Measurements from ENCODE around the gene OBI1.

Gene OBI1

GRCh38 chr13:78602561-78603239 is 56.3 kb downstream of the OBI1 start:
- DNase-seq = peak in 1 of 5 experiments; percentile 54

DNA sequence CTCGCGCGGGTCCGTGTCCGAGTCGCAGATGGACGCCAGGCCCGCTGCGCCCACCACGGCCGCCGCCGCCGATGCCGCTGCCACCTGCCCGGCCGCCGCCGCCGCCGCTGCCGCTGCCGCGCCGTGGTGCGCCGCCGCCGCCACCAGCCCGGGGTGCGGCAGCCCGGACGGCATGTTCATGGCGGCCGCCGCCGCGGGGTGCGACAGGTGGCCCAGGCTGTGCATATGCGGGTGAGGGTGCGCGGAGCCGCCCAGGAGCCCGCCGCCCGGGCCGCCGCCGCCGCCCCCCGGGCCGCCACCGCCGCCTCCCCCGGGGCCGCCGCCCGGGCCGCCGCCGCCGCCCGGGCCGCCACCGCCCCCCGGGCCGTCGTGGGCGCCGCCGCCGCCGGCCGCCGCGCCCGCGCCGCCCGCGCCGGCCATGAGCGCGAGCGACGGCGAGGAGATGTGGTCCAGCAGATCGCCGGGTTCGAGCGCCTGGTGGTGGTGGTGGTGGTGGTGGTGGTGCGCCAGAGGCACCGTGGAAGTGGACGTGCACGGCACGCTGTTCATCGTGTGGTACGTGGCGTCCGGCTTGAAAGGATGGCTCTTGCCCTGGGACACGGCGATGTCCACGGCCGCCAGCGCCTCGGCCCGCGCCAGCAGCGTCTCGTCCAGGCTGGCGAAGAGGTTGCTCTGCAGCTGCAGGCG is 56.9 kb downstream of the OBI1 start:
- peak in 1 of 5 experiments; percentile 30 for DNase-seq

GRCh38 chr13:78601124-78601873 is 57.7 kb downstream of the OBI1 start:
- peak in 1 of 5 experiments; percentile 35 for DNase-seq

DNA sequence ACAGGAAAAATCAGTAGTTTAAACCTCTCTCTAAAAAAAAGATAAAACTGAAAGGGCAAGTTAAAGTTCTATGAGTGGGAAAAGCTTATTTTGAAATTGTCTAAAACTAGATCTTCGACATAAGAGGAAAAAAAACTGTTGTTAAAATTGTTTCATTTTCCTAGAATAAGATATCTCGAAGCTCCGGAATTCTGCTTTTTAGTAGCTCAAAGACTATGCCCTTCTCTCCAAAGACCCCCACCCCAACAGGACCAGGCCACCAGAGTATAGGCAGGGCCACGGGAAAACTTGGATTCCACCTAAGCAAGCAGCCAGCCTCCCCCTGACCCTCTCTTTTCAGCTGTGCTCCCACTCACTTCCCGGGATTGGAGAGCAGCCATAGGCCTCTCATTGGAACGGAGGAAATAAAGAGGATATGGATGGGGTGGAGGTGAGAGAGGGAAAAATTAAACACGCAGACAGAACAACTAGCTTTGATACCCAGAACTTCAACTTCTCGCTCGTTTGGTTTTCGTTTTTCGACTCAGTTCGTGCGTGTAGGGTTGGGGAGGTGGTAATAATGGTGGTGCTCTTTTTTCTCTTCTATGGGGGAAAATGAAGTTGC is 58.6 kb downstream of the OBI1 start:
- DNase-seq = no peak

DNA sequence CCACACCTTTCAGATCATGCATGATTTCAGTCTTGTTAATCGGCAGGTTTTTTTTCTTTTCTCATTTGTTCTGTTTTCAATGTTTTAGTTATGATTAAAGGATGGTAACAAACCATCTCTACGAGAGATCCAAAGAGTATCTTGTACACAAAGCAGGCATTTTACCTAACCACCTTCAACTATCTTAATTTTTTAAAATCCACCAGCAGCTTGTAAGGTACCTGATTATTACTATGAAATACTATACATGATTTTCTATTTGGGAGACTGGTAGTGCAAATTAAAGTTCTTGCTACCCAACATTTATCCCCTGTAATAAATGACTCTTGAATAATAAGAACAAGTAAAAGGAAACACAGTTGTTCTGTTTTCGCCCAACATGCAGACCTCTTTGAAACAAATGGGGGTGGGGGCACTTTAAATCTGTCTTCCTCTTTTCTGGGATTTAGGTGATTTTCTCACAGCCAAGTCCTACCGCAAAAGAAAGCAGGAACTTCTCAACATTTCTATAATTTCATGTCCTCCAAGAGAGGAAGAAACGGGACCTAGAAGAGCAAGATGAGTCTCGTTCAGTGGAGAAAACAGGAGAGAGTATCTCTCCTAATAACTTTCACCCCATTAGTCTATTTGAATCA is 59.2 kb downstream of the OBI1 start:
- DNase-seq = no peak

GRCh38 chr13:78598966-78599644 is 59.9 kb downstream of the OBI1 start:
- DNase-seq = no peak

- DNase-seq = no peak
Measured at GRCh38 chr13:78598116-78598781, 60.7 kb downstream of the OBI1 start.

GRCh38 chr13:78597602-78597932 is 61.4 kb downstream of the OBI1 start:
- DNase-seq = no peak

DNA sequence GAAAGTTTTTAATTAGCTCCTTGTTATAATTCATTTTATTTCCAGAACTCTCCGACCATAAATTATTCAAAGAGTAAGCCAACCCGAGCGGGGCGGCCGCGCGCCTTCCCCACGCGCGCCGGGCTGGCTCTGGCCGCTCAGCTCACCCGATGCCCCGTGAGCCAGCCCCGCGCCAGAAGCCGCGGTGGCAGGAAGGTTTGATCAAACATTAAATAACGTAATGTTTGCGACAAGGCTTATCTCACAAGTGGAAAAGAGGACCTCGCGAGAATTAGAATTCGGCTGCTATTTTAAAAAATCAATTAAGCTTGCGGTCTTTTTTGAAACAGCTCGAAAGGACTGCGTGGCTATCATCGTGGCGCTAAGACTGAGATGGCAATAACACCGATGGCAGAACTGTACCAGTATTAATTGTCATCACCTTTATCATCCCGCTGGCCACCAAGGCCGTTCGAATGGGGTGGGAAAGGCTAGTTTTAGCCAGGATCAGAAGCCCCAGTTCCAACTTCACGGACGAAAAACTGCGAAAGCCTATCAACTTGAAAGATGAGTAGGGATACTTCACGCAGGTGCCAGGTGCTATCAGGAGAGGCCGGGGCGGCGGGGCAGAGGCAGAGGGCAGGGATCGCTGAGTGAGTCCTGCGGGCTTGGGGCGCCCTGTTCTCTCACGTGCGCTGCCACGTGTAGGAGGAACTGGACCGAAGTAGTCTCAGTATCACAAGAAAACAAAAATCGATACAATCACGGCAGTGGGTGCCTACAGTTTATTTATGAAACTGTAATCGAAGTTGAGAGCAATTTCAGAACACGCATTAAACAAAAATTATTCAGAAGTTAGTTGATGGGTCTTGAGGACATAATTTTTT is 62.0 kb downstream of the OBI1 start:
- DNase-seq = no peak

DNA sequence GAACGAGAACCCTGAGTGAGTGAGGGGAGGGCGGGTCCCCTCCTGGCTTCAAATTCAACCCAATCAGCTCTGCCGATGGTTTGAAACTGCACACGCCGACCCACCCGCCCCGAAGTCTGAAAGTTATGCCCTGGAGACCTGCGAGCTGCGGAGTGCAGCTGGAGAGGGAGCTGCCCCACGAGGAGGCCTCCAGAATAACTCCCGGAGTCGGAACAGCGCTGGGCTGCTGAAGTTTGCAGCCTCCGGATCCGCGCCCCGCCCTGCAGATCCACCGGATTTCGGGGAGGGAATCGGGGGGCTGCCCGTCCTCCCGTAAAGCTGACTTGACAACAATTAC is 62.6 kb downstream of the OBI1 start:
- no peak for DNase-seq

DNA sequence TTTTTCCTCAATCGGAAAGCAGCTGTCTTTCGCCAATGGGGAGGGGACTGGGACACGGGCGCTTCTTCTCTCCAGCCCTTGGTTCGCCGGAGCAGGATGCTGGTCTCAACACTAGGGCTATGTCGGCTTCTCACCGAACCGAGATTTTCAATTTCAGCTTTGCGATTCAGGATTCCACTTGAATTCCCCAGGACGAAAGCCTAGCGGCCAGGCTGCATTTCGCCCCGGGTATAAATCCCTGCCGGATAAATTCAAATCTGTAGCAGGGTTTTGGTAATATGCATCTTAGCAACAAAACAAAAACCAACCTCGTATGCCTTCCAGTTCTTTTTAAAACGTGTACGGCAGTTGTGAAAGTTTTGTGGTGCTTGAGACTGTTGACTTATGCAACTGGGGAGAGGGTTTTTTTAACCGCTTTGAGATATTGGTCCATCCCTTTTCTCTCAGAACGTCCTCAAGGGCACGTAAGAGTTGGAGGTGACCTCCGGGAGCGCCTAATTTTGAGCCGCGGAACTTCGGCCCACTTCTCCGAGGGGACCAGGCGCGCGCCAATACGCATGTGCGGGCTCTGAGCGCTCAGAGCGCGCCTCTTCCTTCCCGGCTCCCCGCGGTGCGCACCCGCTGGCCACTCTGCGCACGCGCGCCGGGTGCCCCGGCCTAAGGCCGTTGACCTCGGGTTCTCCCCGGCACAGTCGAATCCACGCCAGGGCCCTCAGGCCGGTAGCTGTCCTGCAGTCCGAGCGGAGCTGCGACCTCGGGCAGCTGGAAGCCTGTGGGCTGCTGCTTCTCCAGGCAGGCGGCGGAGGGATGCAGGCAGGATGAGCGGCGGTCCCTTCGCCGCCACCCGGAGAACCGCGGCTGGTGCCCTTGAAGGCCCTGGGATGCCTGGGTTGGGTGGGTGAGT is 63.2 kb downstream of the OBI1 start:
- no peak for DNase-seq

DNA sequence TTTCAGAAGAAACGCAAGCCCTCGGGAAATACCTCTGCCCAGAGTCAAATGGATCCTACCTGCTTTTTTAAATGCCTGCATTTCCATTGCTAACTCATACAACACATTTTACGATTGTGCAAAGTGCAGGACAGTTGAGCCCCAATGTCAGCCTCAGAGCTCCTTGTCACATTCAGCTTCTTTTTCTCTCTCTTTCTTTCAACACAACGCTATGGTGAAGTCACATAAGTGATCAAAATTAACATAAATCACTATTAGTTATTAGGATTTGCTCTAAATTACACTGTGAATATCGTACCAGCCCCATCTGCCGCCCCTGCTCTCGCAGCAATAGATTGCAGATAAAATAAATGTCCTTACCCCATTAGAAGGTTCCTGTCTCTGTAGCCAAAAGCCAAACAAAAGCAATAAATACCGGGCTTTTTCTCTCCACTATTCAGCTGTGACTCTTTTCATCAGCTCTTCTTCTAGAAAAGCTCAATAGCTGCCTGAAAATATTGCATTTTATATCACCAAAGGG is 64.4 kb downstream of the OBI1 start:
- no peak for DNase-seq

DNA sequence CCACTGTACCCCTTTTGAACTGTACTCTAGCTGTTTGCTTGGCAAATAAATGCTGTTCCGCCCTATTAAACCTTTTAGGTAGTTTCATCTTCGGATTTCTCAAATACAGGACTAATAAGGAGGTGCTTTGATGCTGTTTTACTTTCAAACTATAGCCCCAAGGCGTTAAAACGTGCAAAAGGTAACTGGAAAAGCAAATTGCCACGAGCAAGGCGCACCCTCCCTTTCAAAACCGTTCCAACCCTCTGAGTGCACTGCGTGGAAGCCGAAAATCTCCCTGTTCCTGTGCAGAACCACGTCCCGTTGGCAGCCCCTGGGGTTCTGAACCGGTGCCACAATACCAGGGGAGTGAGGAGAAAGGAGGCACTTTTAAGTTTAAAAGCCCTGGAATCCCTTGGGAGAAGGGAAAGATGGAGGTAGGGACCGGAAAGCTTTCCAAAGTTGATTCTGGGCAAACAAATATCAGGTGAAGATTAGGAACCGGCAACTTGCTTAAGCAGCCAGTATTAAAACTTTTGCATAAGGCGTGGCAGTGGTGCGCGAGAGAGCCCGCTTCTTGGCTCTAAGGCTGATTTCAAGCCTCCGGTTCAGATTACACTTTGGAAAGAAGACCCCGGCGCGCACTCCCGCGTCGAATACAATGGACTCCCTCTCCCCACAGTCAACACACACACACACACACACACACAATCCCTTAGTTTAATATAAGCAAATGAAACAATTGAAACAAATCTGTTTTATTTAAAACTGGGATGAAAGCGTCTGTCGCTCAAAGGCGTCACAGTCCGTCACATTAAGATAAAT is 65.1 kb downstream of the OBI1 start:
- DNase-seq = no peak

DNA sequence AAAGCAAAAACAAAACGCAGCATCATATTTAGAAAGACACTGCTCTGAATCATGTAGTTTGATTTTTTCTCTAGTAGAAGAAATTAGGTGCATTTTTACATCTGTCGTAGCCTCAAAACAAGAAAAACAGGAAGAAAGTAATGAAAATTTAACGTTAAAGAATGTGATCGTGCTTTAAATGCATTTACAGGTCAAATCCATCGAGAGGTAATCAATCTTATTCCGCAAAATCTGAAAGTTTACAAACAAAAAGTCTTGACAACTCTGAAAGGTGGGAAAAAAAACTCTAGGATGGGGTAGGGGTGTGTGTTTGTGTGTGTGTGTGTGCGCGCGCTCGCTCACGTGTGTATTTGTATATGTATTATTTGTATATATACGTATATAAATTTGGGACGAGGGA is 65.8 kb downstream of the OBI1 start:
- no peak for DNase-seq

DNA sequence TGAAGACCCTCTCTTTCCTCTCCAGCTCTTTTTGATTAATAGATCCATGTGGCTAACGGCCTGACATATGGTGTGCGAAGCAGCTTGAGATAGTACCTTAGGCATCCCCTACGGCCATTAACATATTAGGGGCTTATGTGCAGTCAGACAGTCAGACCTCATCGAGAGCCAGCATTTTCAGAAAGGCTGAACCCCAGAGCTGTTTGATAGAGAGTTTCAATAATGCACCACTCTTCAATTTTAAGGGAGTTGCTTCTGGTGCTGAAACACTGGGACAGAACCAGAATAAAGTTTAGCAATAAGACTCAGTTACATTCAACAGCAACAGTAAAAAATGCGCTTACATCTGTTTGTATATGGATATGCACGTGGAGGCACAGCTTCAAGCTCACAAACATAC is 66.4 kb downstream of the OBI1 start:
- no peak for DNase-seq

DNA sequence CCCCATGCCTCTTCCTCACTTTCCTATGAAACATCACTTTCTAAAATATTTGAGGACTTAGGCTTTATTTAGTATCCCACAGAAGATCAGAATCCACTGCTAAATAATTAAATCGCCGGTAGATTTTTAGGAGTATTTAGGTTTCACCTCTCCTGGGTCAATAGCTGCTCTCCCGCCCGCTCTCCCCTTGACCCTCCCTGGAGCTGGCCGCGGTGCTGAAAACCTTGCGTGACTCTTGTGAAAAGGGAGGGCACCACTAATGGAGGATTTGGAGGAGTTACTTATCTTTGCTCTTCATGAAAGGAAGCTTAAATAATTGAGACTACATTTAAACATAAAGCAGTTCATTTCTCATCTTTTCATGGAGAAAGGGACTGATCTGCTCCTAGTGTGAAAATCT is 69.7 kb downstream of the OBI1 start:
- no peak for DNase-seq

DNA sequence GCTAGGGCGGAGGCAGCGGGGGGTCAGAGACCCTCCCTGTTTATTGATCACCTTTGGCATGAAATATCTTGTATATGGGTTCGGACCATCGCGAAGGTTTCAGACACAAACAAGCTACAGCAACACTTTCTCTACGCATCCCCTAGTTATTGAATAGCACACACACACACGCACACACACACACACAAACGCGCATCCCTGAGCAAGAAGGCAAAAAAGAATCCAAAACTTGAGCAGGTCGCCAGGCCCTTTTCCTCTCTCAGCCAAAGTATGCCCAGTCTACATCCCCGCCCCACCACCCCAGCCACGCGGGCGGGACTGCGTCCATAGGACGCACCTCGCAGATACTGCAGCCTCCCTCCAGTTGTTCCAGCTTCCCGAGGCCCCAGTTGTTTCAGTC is 71.6 kb downstream of the OBI1 start:
- DNase-seq = no peak

- peak in 1 of 5 experiments; percentile 33 for DNase-seq
Measured at GRCh38 chr13:78586706-78587105, 72.2 kb downstream of the OBI1 start.

DNA sequence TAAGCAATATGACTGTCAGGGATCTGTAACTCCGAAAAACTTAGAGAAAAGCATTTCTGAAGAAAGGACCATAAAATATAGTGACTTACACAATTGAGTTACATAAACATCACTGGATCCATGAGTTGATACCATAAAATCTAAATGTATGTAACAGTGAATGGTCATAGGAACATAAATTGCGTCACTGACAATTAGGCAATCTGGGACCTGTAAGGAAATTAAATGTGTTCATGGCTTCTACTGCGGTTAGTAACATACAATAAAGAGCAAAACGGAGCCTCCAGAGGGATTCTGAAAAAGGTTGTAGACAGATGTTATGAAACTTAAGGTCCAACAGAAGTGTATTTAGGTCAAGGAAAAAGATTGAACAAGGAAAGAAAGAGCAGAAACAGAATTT is 82.7 kb downstream of the OBI1 start:
- no peak for DNase-seq
